ENCODE results near the gene BLACAT1.

The BLACAT1 gene

DNA sequence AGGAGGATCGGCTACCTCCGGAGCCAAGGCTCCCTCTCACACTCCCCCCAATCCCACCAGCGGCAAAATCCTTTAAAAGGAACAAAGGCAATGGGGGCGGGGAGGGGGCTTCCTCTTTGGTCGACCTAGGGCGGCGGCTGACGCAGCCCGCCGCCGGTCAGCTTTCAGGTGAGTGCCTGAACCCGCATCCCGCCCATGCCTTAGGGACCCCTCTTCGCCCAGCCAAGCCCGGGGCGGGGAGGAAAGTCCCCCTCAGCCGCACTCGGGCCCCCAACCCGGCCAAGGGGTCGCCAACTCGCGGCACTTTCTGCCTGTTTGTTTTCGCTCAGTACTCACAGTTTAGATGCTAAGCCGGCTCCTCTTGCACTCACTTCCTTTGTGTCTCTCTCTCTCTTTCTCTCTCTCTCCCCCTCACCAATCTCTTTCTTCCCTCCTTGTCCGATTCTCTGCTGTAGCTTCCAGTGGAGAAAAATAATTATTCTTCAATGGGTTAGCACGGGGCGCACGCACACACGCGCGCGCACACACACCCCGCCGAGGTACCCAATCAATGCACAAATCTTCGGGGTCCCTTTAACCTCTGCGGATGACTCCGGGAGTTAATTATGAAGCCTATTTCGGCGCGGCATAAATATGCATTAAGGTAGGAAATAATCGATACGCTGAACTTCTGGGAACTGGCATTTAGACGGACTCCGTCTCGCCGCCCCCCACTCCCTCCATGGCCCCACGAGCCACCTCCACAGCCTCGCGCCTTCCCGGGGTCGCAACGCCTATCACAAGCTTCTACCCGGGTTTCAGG, at the start of gene BLACAT1:
TSS of gene BLACAT1 (minus strand) at position 465 of the 802 bp plus-strand sequence.
- DNase-seq (ENCODE audit: low spot score): no peak

DNA sequence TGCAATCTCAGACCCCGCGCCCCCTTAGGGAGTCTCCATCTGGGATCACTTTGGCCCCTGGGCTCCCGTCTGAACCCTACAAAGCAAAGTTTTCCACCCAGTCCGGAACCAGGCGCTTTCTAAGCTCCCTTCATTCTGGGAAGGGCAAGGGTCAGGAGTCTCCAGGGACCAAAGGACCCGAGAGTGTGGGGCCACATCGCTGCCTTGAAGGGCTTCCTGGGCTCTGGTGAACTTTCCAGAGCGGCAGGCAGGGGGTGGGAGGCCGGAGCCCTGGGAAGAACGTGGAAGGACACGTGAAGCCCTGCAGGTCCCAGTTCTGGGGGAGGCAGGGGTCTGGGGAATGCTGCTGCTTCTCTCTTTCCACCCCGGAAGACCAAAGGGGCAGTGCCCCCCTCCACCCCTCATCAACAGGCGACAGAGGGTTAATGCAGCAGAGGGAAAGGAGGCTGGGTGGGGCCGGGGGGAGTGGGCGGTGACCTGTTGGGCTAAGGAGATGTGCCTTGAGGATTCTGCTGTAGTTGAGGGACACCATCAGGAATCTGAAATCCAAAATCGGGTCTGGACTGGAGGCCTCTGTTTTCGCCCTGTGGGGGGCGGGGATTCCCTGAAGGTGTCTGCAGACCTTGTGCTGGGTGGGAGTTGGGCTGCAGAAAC, 49.4 kb upstream of the BLACAT1 start:
- DNase-seq (ENCODE audit: low spot score): no peak
- TF ChIP-seq, protein P1, sequence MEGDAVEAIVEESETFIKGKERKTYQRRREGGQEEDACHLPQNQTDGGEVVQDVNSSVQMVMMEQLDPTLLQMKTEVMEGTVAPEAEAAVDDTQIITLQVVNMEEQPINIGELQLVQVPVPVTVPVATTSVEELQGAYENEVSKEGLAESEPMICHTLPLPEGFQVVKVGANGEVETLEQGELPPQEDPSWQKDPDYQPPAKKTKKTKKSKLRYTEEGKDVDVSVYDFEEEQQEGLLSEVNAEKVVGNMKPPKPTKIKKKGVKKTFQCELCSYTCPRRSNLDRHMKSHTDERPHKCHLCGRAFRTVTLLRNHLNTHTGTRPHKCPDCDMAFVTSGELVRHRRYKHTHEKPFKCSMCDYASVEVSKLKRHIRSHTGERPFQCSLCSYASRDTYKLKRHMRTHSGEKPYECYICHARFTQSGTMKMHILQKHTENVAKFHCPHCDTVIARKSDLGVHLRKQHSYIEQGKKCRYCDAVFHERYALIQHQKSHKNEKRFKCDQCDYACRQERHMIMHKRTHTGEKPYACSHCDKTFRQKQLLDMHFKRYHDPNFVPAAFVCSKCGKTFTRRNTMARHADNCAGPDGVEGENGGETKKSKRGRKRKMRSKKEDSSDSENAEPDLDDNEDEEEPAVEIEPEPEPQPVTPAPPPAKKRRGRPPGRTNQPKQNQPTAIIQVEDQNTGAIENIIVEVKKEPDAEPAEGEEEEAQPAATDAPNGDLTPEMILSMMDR (IDR thresholded peaks at IDR 0.05; ENCODE audit: extremely low read depth, missing control alignments): no peak

More for the DNA sequence above, at the start of gene BLACAT1:
- TF ChIP-seq, protein P1 (IDR thresholded peaks at IDR 0.05; ENCODE audit: extremely low read depth, missing control alignments): no peak

DNA sequence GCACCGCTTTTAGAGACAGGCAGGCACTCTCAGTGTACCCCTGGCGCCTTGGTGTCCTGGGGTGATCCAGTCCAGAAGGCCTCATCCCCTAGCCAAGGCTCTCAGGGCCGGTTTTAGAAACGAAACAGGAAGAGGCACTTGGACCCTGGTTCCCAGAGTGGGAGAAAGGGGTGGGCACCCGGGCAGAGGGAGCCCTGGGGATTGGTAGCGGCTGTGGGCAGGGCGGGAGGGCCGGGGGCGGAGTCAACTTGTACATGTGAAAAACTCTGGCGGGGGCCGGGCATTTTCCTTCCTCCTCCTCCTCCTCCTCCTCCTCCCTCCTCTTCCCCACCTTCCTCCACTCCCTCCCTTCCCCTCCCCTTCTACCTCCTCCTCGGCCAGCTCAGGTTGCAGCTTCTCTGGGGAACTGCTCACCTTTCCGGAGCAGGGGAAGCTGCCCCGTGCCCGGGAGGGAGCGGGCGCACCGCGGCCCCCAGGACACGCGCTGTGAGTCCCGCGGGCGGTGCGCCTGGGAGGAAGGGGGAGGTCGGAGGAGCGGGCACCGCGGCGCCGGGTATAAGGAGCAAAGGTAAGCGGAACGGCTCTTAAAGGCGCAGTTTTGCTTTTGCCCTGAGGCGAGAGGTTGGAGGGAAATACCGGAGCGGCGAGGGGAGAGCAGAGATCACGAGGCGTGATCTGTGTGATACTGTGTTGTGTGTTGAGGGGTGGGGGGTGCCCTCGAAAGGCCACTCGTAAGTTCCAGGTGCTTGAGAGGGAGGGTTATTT, 48.6 kb upstream of the BLACAT1 start, which contains the start of gene CDK18:
TSS of gene CDK18 (plus strand) at position 359 of the 765 bp plus-strand sequence. CDS start 18,499 bp downstream, outside the sequence.
- DNase-seq (ENCODE audit: low spot score): no peak
- TF ChIP-seq, protein P1 (IDR thresholded peaks at IDR 0.05; ENCODE audit: extremely low read depth, missing control alignments): no peak

DNA sequence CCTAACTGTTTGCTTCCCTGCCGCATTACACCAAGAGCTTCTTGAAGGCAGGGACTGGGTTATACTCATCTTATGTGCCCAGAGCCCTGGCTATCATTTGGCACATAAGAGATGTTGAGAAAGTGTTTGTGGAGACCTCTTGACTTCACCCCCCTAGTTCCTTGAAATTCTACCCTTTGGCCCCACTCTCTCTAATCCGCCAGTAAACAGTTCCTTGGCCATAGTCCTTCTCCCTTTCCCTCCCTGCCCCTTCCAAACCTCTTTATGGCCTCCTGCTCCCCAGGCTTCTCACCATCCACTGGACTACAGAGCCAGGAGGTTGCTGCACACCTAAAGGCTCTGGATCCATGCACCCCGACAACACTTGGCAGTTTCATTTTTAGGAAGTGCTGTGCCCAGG, 47.1 kb upstream of the BLACAT1 start:
- TF ChIP-seq, protein P1 (IDR thresholded peaks at IDR 0.05; ENCODE audit: extremely low read depth, missing control alignments): no peak
- no peak for DNase-seq (ENCODE audit: low spot score)

DNA sequence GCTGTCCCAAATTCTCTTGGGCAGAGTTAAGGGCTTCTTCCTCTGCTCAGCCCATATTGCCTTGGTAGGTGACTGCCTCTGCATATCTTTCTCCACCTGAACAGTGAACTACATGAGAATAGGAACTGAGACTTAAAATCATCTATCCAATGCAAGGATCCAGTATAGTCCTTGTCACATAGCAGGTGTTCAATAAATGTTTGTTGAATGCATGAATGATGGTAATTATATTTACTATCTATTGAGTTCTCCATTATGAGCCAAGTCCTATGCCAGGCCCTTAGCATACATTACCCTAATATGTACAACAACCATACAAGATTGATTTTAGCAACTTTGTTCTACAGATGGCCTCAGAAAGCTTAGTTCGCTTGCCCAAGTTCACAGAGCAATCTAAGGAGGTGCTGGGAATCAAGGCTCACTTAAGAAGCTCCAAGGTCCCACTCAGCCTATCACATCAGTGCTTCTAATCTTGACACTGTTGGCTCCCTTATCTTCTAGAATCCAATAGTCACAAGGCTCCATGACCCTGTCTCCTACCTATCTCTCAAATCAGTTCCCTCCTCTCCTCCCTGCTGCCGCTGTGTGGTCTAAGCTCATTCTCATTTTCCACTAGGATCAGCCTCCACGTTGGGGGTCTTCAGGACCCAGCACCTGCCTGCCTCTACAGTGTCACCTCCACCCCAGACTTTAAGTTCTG, 46.4 kb upstream of the BLACAT1 start:
- no peak for DNase-seq (ENCODE audit: low spot score)
- TF ChIP-seq, protein P1 (IDR thresholded peaks at IDR 0.05; ENCODE audit: extremely low read depth, missing control alignments): no peak

DNA sequence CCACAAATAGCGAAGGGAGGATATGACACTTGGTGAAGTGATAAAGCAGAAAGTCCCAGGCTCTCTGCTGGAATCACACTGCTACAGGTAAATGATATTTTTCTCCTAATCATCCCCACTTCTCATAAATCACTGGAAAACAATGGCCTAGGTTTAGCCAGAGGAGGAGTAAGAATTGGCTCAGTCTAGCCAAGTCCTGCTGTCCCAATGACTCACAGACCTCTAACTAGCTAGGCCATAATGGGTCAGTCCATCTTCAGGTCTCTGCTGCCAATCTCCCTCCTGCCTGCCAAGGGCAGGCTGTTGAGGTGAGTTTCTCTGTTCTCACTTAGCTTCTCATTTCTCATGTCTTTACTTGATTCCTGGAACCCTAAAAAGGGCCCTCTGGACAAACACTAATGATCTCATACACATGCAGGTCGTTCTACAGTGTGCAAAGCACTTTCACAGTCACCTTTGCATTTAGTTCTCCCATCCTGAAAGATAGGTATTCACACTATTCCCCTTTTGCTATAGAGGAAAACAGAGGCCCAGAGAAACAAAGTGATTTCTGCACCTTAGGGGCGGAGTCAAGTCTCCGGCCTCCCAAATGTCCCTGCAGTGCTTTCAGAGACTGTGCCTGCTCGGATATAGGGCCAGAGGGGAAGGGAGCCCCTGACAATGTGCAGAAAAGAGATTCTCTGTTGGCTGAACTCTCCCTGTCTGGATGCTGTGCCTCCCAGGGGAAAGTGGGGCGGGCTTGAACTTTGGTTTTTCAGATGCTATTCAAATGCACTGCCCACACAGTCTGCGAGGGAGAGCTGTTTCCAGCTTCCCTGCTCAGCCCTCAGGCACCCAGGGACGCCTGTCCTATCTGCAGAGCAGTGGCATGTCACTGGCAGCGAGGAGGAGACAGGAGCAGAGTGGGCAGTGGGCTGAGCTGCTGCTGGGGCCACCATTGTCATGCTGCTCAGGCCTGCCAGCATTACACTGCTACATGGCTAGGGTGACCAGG, 44.7 kb upstream of the BLACAT1 start:
- TF ChIP-seq, protein P1 (IDR thresholded peaks at IDR 0.05; ENCODE audit: extremely low read depth, missing control alignments): no peak
- no peak for DNase-seq (ENCODE audit: low spot score)

Measured in GM20000 (cell line).